GM18499 (cell line): ENCODE measurements around the gene ZBTB7C.

Source experiments
- ATAC-seq: cut with Tn5 transposase; IDR thresholded peaks from one replicate; pipeline ENCODE4 v1.9.1; 2021; ENCODE audit warnings: moderate number of reproducible peaks; ENCODE audit not compliant: insufficient read depth, unreplicated experiment

Gene ZBTB7C

DNA sequence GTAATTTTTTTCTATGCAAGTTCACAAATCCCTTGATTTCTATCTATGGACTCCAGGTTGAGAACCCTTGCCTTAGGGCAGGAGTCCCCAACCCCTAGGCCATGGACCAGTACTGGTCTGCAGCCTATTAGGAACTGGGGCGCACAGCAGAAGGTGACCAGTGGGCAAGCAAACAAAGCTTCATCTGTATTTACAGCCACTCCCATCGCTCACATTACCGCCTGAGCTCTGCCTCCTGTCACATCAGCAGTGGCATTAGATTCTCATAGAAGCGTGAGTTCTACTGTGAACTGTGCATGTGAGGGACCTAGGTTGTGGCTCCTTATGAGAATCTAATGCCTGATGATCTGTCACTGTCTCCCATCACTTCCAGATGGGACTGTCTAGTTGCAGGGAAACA, 408.5 kb downstream of the ZBTB7C start:
- ATAC-seq = no peak

DNA sequence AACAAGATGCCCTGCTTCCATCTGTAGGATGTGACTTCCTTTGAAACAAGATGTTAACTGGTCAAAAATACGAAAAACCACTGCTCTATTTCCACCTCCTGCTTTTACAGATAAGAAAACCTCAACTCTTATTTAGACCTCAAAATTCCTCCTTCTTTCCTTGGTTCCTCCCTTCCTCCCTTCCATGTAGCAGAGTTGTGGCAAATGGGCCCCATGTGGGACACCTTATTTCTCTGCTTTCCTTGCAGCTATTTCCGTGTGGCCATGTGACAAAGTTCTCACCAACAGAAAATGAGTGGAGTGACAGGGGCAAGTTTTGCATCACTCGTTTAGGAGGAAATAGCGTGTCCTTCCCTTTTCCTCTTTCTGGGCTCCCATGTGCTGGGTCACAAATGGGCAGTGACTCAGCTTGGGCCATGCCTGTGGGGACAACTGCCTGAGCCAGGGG, 409.4 kb downstream of the ZBTB7C start:
- ATAC-seq = no peak

DNA sequence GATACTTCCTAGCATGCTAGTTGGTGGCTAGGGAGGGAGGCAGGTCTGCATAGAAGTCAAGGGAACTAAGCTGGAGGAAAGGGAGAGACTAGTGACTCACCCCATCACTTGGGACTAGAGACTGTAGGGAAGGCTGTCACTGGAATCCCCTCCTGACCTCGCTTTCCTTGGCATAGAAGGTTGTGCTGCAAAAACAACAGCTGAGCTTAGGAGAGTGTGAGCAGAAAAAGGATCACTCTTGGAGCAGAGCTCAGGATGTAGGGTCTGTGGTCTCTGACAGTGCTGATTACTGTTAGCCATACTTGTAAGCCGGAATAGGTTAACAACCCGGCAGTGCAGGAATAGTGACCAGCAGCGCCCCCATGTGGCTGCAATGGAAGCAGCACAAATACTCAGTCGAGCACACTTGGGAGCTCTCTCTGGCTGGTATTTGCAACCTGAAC, 411.8 kb downstream of the ZBTB7C start:
- no peak for ATAC-seq

DNA sequence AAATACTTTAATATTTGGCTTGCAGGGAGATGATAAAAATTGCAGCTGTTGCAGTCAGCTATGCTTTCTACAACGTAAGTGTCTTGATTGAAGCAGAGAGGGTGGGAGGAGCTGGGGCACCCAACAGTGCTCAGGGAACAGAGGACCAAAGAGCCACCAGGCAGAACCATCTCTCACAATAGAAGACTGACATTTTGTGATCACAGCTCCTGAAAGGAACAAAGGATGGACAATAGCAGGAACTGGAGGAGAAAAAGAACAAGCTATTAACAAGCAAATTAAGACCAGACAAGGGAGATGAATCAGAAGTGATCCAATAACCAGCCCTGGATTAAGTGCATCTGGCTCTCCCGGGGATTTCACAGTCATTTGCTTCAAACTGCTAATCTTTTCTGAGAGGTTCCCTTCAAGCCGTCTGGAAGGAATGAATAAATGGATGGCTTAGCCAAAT, 413.1 kb downstream of the ZBTB7C start:
- ATAC-seq = no peak

DNA sequence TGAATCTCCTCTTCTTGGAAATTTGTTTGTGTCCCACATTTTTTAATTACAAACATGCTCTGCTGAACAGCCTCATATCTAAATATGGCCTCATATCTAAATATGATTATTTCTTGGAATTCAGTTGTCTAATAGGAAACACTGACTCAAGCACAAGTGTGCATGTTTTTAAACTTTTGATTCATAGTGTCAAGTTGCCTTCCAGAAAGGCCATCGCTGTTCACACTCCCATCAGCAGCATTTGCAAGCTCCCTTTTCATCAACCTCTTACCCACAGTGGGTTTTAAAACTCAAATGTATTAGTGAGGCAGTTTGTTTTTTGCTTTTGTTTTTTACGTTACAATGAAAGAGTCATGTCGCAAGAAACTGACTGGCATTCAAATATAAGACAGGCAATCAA, 413.5 kb downstream of the ZBTB7C start:
- ATAC-seq = no peak

- no peak for ATAC-seq
Measured at GRCh38 chr18:47993409-47993808, 415.8 kb downstream of the ZBTB7C start.

DNA sequence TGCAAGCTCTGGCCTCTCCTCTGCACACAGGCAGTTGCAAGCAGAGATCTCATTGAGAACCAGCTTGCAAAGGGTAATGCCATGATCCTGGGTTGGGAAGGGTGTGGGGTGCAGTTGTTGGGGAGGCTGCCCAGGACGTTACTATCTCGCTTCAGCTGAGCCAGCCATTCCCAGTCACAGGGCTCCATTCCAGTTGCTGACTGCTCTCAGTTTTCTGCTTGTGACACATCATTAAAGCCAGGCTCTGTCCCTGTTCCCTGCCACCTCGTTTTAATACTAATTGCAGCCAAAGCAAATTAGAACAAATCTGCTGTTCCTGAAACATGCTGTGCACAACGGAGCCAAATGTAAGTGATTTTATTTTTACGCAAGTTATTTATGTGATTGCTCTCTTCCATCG, 416.2 kb downstream of the ZBTB7C start:
- no peak for ATAC-seq

DNA sequence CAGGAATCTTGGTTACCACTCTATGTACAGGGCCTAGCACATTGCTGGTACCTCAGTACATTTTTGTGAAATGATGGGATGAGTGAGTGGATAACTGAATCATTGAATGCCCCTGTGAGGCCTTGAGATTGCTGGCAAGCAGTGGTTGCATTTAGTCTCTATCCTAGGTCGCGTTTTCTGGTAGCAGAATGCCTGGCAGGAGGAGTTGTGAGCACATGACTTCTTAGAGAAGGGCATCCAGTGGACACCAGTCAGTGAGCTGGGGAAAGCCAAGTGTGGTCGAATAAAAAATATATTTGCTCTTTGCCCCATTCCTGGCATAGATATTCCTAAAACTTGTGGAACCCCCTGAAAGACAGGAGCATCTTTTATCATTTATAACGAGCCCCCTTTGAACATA, 416.9 kb downstream of the ZBTB7C start:
- no peak for ATAC-seq

GRCh38 chr18:47990981-47991380, 418.2 kb downstream of the ZBTB7C start:
- no peak for ATAC-seq

GRCh38 chr18:47987388-47987699, 421.8 kb downstream of the ZBTB7C start:
- ATAC-seq = no peak

DNA sequence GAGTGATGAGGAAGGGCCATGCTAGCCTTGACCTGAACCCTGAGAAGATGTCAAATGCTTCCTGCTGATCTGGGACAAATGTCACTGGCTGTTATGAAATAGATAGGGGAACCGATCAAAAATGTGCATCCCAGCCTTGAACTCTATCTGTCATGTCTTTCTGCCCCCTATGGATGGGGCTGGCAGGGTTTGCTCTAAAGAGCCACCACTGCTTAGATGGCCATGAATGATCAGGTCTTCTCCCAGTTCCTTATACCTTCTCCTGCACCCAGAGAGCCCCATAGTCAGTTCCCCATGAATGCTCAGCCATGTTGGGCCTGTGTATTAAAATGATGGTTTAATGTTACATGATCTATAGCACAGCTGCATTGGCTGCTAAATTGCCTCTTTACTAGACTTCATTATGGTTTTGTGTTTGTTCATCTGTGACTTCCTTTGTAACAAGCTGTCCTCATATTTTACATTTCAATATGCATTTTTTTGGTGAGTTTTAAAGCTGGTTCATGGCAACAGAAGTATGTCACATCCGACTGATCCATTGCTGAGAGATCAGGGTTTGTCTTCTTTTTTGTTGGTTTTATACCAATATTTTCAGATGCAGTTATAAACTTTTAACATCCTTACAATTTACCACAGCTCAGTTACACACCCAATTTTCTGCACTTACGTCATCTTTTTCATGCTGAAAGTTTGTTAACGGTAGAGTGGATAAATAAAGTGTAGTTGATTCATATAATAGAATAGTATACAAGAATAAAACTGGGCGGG, 422.4 kb downstream of the ZBTB7C start:
- no peak for ATAC-seq

DNA sequence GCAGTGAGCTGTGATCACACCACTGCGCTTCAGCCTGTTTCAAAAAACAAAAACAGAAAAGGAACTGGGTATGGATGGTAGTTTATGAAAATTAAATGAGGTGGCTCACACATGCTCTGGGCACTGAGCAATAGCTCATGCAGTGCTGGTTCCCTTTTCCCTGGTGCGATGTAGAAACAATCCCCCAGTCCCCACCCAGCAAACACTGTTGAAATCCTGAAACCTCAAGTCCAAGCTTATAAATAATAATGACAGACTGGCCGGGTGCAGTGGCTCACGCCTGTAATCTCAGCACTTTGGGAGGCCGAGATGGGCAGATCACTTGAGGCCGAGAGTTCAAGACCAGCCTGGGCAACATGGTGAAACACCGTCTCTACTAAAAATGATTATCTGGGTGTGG, 423.3 kb downstream of the ZBTB7C start:
- no peak for ATAC-seq

DNA sequence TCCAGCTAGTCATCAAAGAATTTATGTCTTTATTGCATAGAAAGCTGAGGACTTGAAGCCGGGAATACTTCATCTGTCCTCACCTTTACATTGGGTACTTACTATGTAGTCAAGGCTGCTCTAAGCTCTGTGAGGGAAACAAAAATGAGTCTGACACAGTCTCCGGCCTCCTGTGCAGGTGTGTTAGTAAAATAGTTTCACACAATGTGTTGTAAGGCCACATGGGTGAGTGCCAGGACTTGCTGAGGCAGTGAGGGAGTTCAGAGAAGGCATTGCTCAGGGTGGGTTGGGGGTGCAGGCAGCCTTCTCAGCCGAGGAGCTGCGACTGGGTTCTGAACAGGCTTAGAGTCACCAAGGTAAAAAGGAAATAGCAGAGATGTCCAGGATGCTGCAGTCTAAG, 424.2 kb downstream of the ZBTB7C start:
- ATAC-seq = no peak

DNA sequence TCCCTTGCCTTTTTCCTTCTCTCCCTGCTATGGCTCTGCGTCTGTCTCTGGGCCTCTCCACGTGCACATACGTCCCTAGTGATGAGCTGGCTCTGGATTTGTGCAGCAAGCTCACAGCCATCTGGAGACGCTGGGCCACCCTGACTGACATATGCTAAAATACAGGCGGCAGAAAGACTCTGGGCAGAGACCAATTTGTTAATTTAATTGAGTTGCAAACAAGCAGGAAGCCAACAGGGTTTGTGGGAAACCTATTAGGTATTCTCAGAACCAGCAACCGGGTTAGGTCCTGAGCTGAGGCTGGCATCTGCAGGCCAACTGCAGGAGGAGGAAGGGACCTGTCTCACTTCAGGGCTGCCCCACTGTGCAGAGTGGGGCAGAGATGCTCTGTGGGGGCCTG, 425.2 kb downstream of the ZBTB7C start:
- ATAC-seq = no peak

GRCh38 chr18:47983055-47983454, 426.1 kb downstream of the ZBTB7C start:
- no peak for ATAC-seq

DNA sequence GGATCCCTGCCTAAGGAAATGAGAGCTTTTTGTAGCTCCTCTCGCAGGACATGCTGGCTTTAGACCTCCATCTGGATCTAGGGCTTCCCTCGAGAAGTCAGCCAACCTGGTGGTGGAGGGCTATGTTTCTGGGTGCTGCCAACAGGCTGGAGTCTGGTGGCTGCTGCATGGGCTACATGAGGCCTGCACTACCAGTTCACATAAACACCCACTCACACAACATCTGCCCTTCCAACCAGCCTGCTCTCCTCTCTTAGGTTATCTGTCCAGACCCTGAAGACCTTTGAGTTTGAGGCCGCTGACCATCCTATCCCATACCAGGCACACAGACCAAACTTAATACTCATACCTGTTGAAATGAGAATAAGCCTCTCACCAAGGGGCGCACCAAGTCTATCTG, 427.4 kb downstream of the ZBTB7C start:
- no peak for ATAC-seq

DNA sequence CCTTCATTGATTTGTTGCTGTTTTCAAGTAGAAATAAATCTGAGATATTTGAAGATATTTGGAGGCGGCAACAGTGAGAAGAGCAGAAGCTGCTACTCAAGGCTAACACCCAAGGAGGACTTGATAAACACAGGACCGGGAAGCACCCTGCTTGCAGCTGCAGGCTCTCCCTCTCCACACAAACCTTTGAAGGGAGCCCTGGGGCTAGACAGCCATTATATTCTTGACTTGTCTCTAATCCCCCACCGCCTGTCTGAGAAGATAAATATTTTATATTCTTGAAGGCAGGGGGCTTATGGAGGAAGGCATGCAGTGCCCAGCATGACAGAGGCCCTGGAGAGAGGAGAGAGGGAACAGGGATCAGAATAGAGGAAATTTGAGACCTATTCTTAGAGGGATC, 427.9 kb downstream of the ZBTB7C start:
- no peak for ATAC-seq

GRCh38 chr18:47979611-47980200, 429.5 kb downstream of the ZBTB7C start:
- no peak for ATAC-seq

DNA sequence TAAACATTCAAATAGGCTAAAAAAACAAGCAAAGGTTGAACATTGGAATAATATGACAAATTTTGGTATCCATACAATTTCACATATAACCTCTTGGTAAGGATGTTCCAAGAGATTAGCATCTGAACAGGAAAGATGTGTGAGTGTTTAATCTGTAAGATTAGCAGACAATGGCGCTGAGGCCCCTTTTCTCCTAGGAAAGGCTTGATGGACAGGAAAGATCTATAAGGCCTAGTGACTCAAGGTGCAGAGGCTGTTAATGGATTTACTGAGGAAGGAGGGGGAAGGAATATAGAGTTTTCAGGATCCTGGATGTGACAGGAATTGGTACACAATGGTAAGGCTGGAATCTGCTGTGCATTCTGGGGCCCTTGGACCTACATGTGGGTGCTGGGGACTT, 430.6 kb downstream of the ZBTB7C start:
- no peak for ATAC-seq

DNA sequence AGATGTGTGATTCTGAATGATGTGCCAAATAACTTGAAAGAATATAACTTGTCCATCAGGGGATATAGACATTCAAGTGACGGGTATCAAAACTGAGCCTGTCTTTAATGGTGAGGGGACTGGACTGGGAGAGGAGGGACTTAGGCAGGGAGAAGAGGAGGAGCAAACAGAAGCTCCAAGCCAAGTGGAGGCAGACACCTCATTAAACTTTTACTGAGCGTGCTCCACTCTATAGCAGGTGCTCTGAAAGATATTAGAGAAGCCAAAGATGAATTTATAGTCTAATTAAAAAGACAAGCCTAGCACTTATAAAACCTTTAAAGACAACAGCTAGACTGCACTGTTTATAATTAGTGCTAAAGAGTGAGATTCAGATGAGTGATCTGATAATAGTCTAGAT, 431.0 kb downstream of the ZBTB7C start:
- ATAC-seq = no peak
